Body of pancreas (tissue), 4 donors: ENCODE results near the gene SLC37A4.

ENCODE experiments used
- CTCF ChIP-seq, 7 experiments: fragments of 450-650 bp in 4 of 7; fragments of 200-600 bp in 3 of 7; sonication (generic) in 3 of 7; IDR thresholded peaks; one replicate each; pipeline ENCODE4 v1.5.1; 2016 to 2019; ENCODE audit warnings: antibody characterized with exemption in 7 of 7
- POLR2A ChIP-seq, 3 donors: fragments of 450-650 bp; IDR thresholded peaks; one replicate each; pipeline ENCODE4 v1.6.1; 2016; ENCODE audit warnings: antibody characterized with exemption in 3 of 3, mild to moderate bottlenecking in 2 of 3

GRCh38 chr11:118998388-118998717, 32.3 kb downstream of the SLC37A4 start:
- TF ChIP-seq CTCF (IDR thresholded peaks at IDR 0.05) (no peak), POLR2A (IDR thresholded peaks at IDR 0.05) (no peak)
